Choroid plexus epithelial cell (primary cell): ENCODE results near the gene FMNL2.
A peak's percentile ranks its signal among the peaks of the same experiment; 100 is the strongest.
"Not testable (repeated sequence)": the region's sequence is repeated elsewhere in the genome, so short reads cannot be mapped to it uniquely, and the experiment has no call there.

Source experiments
- DNase-seq: peaks from one replicate; pipeline ENCODE4 v3.0.0-alpha.2; 2010; ENCODE audit warnings: low read depth
- H3K4me3 ChIP-seq: 2 replicates; pipeline ENCODE4 v1.5.1; 2011; ENCODE audit warnings: low read depth, mild to moderate bottlenecking, control low read depth, low read length, moderate library complexity
- TF ChIP-seq, protein P1 (sequence below): conservative IDR thresholded peaks from 2 replicates; pipeline ENCODE4 v1.5.1; 2011; ENCODE audit warnings: low read depth, mild to moderate bottlenecking, control low read depth, inconsistent platforms, low read length, moderate library complexity

FMNL2 gene

GRCh38 chr2:152307863-152308262 lies 27.1 kb upstream of the FMNL2 start:
- DNase-seq: no peak

DNA sequence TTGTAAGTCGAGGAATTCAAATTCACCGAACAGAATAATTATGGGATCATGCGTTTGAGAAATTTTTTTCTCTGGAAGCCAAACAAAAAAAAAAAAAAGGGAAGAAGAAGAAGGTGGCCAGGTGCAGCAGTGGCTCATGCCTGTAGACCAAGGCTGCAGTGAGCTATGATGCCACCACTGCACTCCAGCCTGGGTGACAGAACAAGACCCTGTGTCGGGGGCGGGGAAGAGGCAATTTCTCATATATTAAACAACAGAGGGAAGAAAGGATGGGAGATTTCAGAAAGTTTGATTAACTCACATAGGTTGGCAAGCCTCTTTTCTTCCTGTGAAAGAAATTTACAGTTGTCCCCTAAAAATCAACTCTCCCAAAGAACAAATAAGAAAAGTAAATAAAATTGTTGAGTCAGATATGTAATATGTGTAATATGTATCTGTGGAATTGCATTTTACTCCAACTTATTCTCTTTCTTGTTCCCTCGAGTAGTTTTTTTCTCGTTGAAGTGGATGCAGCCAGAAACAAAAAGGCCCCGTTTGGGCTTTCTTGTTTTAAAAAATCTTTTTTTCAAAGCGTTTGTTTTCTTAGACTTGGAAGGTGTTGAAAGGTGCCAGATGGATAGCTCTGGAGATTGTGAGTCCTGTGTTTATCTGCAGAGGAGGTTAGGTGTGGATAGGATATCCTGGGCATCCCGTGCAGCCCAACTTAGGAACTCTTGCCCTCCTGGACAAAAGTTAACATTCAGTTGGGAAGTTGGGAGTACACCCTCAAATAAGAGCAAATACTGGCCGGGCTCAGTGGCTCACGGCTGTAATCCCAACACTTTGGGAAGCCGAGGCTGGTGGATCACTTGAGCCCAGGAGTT lies 25.4 kb upstream of the FMNL2 start:
- no peak for DNase-seq
- H3K4me3 ChIP-seq: no peak overlapping the region
- TF ChIP-seq, protein P1, sequence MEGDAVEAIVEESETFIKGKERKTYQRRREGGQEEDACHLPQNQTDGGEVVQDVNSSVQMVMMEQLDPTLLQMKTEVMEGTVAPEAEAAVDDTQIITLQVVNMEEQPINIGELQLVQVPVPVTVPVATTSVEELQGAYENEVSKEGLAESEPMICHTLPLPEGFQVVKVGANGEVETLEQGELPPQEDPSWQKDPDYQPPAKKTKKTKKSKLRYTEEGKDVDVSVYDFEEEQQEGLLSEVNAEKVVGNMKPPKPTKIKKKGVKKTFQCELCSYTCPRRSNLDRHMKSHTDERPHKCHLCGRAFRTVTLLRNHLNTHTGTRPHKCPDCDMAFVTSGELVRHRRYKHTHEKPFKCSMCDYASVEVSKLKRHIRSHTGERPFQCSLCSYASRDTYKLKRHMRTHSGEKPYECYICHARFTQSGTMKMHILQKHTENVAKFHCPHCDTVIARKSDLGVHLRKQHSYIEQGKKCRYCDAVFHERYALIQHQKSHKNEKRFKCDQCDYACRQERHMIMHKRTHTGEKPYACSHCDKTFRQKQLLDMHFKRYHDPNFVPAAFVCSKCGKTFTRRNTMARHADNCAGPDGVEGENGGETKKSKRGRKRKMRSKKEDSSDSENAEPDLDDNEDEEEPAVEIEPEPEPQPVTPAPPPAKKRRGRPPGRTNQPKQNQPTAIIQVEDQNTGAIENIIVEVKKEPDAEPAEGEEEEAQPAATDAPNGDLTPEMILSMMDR: no peak

More at GRCh38 chr2:152307863-152308262, 27.1 kb upstream of the FMNL2 start:
- no peak overlapping the region for H3K4me3 ChIP-seq
- TF ChIP-seq, protein P1: no peak

GRCh38 chr2:152319822-152320570 lies 15.0 kb upstream of the FMNL2 start:
- no peak overlapping the region for H3K4me3 ChIP-seq
- peak; percentile 26 for DNase-seq
- TF ChIP-seq, protein P1: no peak

DNA sequence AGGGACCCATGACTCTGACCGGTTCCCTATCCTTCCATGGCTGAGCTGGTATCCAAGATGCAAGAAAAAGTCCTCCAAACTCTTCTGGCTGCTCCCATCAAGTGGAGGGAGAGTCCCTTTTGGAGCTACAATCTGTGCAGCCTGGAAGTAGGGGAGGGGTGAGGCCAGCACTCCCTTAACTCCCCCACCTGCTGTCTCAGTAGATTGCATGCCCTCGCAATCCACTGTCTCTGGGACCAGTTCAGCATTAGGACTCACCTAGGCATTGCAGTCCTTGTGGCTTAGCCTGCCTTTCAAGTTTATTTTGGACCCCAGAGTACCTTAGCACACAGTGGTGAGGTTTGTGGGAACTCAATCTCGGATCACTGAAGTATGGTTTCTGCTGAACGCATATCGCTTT lies 14.2 kb upstream of the FMNL2 start:
- H3K4me3 ChIP-seq: no peak overlapping the region
- no peak for DNase-seq
- TF ChIP-seq, protein P1: no peak

GRCh38 chr2:152322222-152322621 lies 12.8 kb upstream of the FMNL2 start:
- DNase-seq: no peak

GRCh38 chr2:152325126-152325525 lies 9.8 kb upstream of the FMNL2 start:
- not testable (repeated sequence) for DNase-seq, H3K4me3 ChIP-seq

More at GRCh38 chr2:152322222-152322621, 12.8 kb upstream of the FMNL2 start:
- H3K4me3 ChIP-seq: no peak overlapping the region
- TF ChIP-seq, protein P1: no peak

DNA sequence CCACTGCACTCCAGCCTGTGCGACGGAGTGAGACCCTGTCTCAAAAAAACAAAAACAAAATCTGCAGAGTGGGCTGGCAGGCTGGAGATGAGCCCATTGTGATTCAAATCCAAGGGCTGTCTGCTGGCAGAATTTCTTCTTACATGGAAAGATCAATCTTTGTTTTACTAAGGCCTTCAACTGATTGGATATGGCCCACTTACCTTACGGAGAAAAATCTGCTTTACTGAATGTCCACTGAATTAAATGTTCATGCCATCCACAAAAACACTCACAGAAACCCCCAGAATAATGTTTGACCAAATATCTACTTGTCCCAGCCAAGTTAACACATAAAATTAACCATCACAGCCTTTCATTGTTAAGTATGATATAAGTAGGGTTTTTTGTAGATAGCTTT lies 8.3 kb upstream of the FMNL2 start:
- no peak overlapping the region for H3K4me3 ChIP-seq
- DNase-seq: no peak
- TF ChIP-seq, protein P1: no peak
